ENCODE data around the gene SLC12A7.

DNA sequence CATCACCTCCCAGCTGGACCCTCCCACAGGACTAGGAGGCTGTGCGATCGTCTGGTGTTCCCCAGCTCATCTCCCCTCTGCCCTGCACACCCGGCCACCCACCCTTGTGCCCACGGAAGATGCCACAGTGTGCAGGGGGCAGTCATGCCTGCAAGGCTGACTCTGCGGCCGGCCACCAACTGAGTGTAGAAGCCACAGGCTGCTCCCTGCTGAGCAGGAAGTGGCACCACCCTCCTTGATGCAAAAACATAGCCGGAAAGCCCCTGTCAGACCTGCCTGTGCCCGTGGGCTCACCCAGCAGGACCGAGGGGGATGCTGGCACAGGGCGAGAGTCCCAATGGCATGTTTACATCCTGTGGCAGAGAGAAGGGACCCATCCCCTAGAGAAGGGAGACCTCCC, 40.3 kb upstream of the SLC12A7 start:
- no peak for TF ChIP-seq POLR2A (IDR thresholded peaks at IDR 0.05)
- TF ChIP-seq CTCF (IDR thresholded peaks at IDR 0.05): no peak

Data from heart left ventricle (tissue), 13 donors.